ENCODE measurements around the gene PCBP2. TPM values are rescaled to one million over a fixed set of nuclear protein-coding genes. Genes with fewer than 3 reads are reported as not detected.
"Not testable (repeated sequence)": the region's sequence is repeated elsewhere in the genome, so short reads cannot be mapped to it uniquely, and the experiment has no call there.

The PCBP2 gene
- total RNA-seq, 1 donor from 2014 or later, result 1,084 TPM

- peak overlapping the region; percentile 76 for H3K27ac Mint-ChIP-seq (ENCODE audit: unreplicated experiment)
- H3K36me3 Mint-ChIP-seq (ENCODE audit: low read depth, unreplicated experiment), result peaks cover 23% of the 10 kb centered on the region
- peaks cover 13% of the 10 kb centered on the region for H3K27me3 Mint-ChIP-seq (ENCODE audit: unreplicated experiment)
- no peak overlapping the region for H3K4me3 Mint-ChIP-seq (ENCODE audit: unreplicated experiment)
- peaks cover 60% of the 10 kb centered on the region for H3K4me1 Mint-ChIP-seq (ENCODE audit: unreplicated experiment)
- no peak for TF ChIP-seq CTCF (IDR thresholded peaks at IDR 0.05; ENCODE audit: unreplicated experiment)
- DNase-seq (ENCODE audit: low spot score), result no peak
- no peaks in the 10 kb centered on the region for H3K9me3 Mint-ChIP-seq (ENCODE audit: unreplicated experiment)
Measured at GRCh38 chr12:53414756-53415417, 37.0 kb upstream of the PCBP2 start.

GRCh38 chr12:53415752-53416389 lies 36.0 kb upstream of the PCBP2 start:
- H3K36me3 Mint-ChIP-seq (ENCODE audit: low read depth, unreplicated experiment), result peaks cover 19% of the 10 kb centered on the region
- not testable (repeated sequence) for H3K4me3 Mint-ChIP-seq (ENCODE audit: unreplicated experiment); H3K9me3 Mint-ChIP-seq (ENCODE audit: unreplicated experiment); DNase-seq (ENCODE audit: low spot score)
- peaks cover 14% of the 10 kb centered on the region for H3K27me3 Mint-ChIP-seq (ENCODE audit: unreplicated experiment)
- H3K27ac Mint-ChIP-seq (ENCODE audit: unreplicated experiment), result peak overlapping the region; percentile 76
- H3K4me1 Mint-ChIP-seq (ENCODE audit: unreplicated experiment), result peaks cover 65% of the 10 kb centered on the region

GRCh38 chr12:53417291-53417816 lies 34.5 kb upstream of the PCBP2 start:
- H3K4me1 Mint-ChIP-seq (ENCODE audit: unreplicated experiment), result peaks cover 60% of the 10 kb centered on the region
- H3K9me3 Mint-ChIP-seq (ENCODE audit: unreplicated experiment); H3K36me3 Mint-ChIP-seq (ENCODE audit: low read depth, unreplicated experiment); H3K27ac Mint-ChIP-seq (ENCODE audit: unreplicated experiment); H3K4me3 Mint-ChIP-seq (ENCODE audit: unreplicated experiment); DNase-seq (ENCODE audit: low spot score): not testable (repeated sequence)
- peaks cover 11% of the 10 kb centered on the region for H3K27me3 Mint-ChIP-seq (ENCODE audit: unreplicated experiment)

- TF ChIP-seq CTCF (IDR thresholded peaks at IDR 0.05; ENCODE audit: unreplicated experiment), result no peak
- Mint-ChIP-seq H3K4me1 (ENCODE audit: unreplicated experiment) (peaks cover 53% of the 10 kb centered on the region), H3K4me3 (ENCODE audit: unreplicated experiment) (no peak overlapping the region), H3K36me3 (ENCODE audit: low read depth, unreplicated experiment) (peaks cover 4% of the 10 kb centered on the region), H3K27ac (ENCODE audit: unreplicated experiment) (no peak overlapping the region), H3K9me3 (ENCODE audit: unreplicated experiment) (no peaks in the 10 kb centered on the region), H3K27me3 (ENCODE audit: unreplicated experiment) (peaks cover 11% of the 10 kb centered on the region)
- DNase-seq (ENCODE audit: low spot score), result no peak
Measured at GRCh38 chr12:53418221-53418620, 33.7 kb upstream of the PCBP2 start.

GRCh38 chr12:53419756-53420155 lies 32.1 kb upstream of the PCBP2 start:
- Mint-ChIP-seq H3K27me3 (ENCODE audit: unreplicated experiment) (peaks cover 11% of the 10 kb centered on the region), H3K9me3 (ENCODE audit: unreplicated experiment) (no peaks in the 10 kb centered on the region), H3K27ac (ENCODE audit: unreplicated experiment) (peak overlapping the region; percentile 79), H3K36me3 (ENCODE audit: low read depth, unreplicated experiment) (peaks cover 4% of the 10 kb centered on the region), H3K4me3 (ENCODE audit: unreplicated experiment) (peak overlapping the region; percentile 32), H3K4me1 (ENCODE audit: unreplicated experiment) (peaks cover 38% of the 10 kb centered on the region)
- DNase-seq (ENCODE audit: low spot score), result no peak
- no peak for TF ChIP-seq CTCF (IDR thresholded peaks at IDR 0.05; ENCODE audit: unreplicated experiment)

GRCh38 chr12:53422247-53422646 lies 29.7 kb upstream of the PCBP2 start:
- H3K4me3 Mint-ChIP-seq (ENCODE audit: unreplicated experiment); H3K36me3 Mint-ChIP-seq (ENCODE audit: low read depth, unreplicated experiment); H3K27me3 Mint-ChIP-seq (ENCODE audit: unreplicated experiment); H3K9me3 Mint-ChIP-seq (ENCODE audit: unreplicated experiment); H3K27ac Mint-ChIP-seq (ENCODE audit: unreplicated experiment); DNase-seq (ENCODE audit: low spot score): not testable (repeated sequence)
- peaks cover 18% of the 10 kb centered on the region for H3K4me1 Mint-ChIP-seq (ENCODE audit: unreplicated experiment)
